AG08396 (cell line): ENCODE results near the gene GRAMD2A.
A peak's percentile ranks its signal among the peaks of the same experiment; 100 is the strongest.

ENCODE experiments used
- DNase-seq: peaks from one replicate; pipeline ENCODE4 v3.0.0; 2012; ENCODE audit warnings: low spot score, mixed read lengths

Gene GRAMD2A

DNA sequence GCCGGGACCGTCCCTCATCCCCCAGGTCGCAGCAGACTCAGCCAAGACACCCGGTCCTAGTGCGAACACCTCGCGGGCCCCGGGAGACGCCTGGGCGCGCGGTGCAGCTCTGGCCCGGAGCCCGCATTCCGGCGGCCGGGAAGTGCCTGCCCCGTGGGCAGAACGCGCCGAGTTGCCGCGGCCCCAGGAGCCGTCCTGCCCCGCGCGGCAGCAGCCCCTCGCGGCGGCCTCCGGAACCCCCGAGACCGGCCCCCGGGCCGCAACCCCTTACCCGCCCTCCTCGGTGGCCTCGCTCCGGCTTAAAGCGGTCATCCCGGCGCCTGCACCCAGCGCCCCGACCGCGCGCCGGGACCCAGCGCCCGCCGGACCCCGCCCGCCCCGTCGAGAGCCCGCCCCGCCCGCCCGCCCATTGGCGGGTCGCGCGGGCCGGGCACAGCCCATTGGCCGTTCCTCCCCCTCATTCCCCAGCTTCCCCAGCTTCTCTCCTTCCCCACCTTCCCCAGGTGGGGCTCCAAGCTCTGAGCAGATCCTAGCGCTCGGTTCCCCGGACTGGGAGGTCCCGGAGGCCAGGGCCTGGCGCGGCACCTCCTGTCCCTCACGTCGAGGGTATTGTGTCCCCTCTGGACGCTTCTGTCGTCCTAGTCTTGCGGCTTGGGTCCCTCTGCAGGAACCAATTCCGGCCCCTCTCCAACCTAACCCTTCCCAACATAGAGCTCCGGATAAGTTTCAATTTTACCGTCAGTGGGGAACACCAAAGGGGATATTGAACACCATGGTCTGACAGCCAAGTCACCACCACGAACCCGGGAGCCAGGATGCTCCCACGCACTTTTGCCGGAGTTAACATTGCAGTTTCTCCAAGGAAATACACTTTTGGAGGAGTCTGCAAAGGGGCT lies at the start of gene GRAMD2A:
Gene GRAMD2A (minus strand): TSS at position 328 of the 896 bp plus-strand sequence.
- peak; percentile 85 for DNase-seq

DNA sequence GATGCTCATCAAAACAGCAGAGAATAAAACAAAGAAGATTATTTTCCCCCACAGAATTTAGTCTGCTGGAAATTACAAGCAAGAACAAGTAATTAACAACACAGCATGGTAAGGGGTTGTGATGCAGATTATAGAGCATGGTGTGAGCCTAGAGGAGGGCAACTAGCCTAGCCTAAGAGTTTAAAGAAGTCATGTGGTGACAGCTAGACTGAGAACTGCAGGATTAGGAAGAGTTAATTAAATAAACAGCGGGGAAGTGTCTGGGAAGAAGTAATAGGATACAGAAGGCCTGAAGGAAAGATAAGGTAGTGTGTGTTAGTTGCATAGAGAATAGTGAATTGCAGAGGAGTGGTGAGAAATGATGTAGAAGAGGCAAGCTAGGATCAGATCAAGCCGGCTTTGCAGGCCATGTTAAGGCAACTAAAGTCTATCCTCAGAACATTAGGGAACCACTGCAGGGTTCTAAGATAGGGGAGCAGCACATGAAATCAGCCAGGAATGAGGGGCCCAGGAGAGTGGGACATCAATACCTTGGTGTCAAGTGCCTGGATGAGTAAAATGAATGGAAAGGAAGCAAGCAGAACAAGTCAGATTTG lies 45.3 kb upstream of the GRAMD2A start:
- no peak for DNase-seq

DNA sequence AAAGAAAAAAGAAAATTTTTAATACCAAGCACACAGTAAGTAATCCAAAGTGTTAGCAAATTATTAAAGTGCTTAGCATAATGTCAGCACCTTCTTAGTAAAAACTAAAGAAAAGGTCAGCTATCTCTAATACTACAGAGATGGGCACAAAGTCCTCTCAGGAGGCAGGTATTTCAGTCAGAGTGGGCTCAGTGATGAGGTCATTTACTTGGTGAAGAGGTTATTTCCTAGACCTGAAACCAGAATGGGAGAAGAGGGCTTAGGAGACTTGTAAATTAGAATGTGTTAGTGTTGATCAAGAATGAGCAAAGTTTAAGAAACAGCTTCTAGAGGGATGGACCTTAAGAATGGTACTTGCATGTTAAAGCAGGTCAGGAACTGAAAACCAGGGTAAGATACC lies 42.1 kb upstream of the GRAMD2A start:
- no peak for DNase-seq

- DNase-seq: no peak
These were observed 41.0 kb upstream of the GRAMD2A start for GRCh38 chr15:72238586-72238985.

DNA sequence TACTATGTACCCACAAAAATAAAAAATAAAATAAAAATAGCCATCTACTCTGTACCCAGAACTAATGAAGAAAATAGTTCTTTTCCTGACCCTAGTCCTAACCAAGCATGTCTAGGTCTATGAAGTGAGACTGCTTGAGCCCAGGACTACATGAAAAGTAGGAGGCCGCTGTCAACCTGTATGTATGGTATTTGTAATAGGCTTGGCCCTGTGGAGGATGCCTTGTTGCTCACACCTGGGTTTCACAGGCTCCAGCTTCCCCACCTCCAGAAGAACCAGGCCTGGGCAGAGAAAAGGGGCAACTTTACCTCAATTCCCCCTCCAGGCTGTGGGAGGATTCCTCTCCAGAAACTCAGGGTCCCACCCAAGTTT lies 40.3 kb upstream of the GRAMD2A start:
- peak; percentile 9 for DNase-seq

- DNase-seq: peak; percentile 92
These were observed 39.7 kb upstream of the GRAMD2A start for GRCh38 chr15:72237029-72237852.

- no peak for DNase-seq
These were observed 38.9 kb upstream of the GRAMD2A start for GRCh38 chr15:72236381-72237003.

DNA sequence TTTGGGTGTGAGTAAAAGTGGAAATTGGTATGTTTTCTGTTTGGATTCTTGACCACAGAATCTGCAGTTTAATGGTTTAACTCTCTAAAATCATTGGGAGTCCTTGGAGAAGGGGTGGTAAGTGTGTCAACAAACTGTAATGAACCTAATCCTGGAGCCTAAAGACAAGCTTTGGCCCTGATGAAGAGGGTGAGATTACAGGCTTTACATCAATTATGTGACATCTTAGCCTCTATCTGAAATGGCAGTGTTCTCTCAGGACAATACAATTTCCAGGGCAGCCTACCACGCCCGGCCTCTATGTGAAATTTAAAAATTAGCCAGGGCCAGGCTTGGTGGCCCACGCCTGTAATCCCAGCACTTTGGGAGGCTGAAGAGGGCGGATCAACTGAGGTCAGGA lies 37.7 kb upstream of the GRAMD2A start:
- DNase-seq: no peak

DNA sequence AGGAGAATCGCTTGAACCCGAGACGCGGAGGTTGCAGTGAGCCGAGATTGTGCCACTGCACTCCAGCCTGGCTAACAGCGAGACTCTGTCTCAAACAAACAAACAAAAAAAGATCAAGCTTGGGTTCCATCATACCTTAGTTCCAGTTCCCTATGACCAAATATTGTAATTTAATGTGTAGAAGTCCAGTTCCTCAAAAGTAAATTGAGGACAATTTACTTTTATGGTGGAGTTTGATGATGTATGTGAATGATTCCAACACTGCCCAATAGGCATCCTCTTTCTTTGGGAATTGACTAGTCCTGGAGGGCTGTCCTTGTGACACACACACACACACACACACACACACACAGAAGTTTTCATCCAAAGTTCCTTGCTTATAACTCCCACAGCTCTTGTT lies 36.2 kb upstream of the GRAMD2A start:
- DNase-seq: no peak

- peak; percentile 80 for DNase-seq
These were observed 34.4 kb upstream of the GRAMD2A start for GRCh38 chr15:72231833-72232478.

DNA sequence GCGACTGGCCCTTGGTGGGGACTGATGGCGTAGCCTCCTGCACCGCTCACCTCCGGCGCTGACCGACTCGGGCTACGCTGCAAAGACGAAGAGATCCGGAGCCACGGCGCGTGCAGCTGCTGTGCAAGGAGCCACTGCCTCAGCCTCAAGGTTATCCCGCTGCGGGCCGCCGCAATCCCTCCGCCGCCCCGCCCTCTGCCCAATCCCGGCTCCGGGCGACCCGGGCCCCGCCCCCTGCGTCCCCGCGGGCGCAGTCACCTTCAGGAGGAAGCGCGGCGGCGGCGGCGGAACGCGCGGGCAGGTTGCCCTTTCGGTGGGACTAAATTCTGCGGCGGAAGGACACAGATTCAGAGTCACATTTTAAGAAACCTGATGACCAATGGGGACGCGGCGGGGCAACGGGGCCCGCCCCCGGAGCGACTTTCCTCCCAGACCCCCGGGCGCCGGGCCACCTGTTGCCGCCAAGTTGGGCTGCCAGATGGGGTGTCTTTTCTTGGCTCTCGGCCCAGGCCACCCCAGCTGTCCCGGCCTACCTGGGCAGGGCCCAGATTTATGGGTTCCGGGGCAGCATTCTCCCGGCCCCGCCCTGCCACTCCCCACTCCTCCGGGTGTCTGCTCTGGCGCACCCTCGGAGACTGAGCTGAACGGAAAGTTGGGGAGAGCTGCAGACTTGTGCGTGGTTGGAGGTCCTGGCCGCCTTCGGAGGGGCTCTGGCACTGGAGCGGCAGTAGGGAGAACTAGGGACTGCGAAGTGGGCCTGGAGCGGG lies 33.7 kb upstream of the GRAMD2A start, which contains the start of gene PKM:
Gene PKM (minus strand): TSS at position 125 of the 767 bp plus-strand sequence. CDS start 12,093 bp downstream, outside the sequence.
- DNase-seq: peak; percentile 94

GRCh38 chr15:72230197-72231065 lies 32.8 kb upstream of the GRAMD2A start:
- peak; percentile 86 for DNase-seq

GRCh38 chr15:72229947-72230196 lies 32.3 kb upstream of the GRAMD2A start:
- no peak for DNase-seq

DNA sequence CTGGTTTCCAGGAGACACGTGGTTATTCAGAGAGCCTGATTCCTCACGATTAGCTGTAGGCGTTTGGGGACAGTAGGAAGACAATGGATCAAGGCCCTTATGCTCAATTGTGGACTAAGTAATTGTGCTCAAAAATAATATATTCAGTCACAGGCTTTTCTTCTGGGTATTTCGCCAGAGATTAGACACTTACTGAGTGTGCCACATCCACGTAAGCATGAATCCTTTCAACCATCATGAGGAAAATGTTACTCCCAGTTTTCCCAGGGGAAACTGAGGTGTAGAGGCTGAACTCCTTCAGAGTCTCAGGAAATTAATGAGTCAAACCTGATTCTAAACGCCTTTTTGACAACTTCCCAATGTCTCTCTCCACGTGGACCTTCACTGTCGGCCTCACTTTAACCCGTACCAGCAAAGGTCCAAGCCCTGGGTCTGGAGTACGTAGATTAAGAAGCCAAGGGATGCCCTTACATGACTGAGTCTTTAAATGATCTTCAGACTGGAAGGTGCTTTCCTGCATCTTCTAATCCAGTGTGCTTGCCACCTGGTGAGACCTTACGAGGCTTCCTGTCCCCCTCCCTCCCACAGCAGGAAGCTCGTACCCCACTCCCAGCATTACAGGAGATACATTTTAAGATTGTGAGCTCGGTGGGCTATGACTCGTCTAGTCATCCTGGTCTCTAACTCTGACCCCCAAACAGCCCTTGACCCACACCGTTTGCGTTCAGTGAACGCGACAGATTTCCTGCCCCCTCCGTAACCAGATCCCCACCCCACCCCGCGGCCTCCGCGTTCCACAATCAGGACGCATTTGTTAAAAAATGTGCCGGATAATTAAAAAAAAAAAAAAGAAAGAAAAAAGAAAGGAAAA lies 31.7 kb upstream of the GRAMD2A start:
- no peak for DNase-seq

- DNase-seq: no peak
These were observed 30.1 kb upstream of the GRAMD2A start for GRCh38 chr15:72227720-72228119.

DNA sequence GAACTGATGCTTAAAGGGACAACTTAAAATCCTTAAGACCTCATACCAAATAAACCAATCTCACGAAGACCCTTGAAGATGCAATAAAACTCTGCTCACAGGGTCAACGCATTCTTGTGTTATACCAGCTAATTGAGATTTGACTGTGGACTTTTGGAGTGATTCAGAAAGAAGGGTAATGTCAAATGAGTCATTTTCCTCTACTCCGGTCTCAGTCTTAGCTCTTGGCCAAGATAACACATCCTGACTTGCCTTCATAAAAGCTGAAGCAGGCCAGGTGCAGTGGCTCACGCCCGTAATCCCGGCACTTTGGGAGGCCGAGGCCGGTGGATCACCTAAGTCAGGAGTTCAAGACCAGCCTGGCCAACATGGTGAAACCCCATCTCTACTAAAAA lies 29.6 kb upstream of the GRAMD2A start:
- no peak for DNase-seq

DNA sequence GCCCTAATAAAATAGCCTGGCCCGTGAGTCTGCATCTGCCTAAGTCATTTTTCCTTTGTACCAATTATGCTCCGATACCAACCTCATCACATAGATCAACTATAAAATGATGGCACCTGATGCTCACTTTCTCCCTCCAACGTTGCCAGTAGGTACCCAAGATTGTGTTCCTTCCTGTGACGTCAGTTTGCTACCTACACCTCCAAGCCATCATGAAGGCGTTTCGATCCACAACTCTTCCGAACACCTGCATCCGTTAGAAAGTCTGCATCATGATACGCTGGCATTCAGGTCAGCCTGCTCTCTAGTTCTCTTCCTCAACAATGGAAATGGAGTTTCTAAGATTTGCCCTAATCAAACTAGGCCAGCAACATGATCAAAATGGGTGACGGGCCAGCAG lies 25.7 kb upstream of the GRAMD2A start:
- DNase-seq: no peak

DNA sequence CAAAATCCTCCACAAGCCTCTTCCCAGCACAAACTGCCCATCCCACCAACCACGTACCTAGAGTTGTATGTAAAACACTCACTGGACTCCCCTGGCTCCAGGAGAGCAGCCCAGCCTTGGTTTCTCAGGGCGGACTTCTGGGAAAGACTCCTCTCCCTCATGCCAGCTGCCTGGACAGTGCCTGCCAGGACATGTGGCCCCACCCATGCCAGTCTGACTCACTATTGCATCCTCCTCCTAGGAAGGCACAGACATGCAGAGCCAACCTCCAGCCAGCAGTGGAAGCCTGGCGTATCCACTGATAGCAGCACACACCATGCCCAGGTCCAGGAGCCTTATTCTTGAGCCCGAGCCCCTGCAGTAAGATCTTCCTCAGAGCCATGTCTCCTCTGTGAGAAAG lies 24.8 kb upstream of the GRAMD2A start:
- DNase-seq: no peak

- DNase-seq: no peak
These were observed 23.1 kb upstream of the GRAMD2A start for GRCh38 chr15:72220687-72221086.
